Trophoblast cell (in vitro differentiated cells and primary cell): ENCODE results near the gene HDAC9.

Experiments used
- DNase-seq, 2 donors: peaks; one replicate each; pipeline ENCODE4 v3.0.0-alpha.2; 2016
- H2AFZ ChIP-seq: 2 replicates; pipeline ENCODE4 v1.6.1; 2013; ENCODE audit warnings: low read length, moderate library complexity, mild to moderate bottlenecking; ENCODE audit not compliant: insufficient read depth, poor library complexity
- H2AK5ac ChIP-seq: 2 replicates; pipeline ENCODE4 v1.6.1; 2013; ENCODE audit warnings: mild to moderate bottlenecking, low read length
- H2BK120ac ChIP-seq: 2 replicates; pipeline ENCODE4 v1.6.1; 2013; ENCODE audit warnings: low read length, mild to moderate bottlenecking, moderate library complexity; ENCODE audit not compliant: insufficient read depth, poor library complexity
- H2BK12ac ChIP-seq: 2 replicates; pipeline ENCODE4 v1.6.1; 2013; ENCODE audit warnings: mild to moderate bottlenecking, low read length, moderate library complexity
- H2BK5ac ChIP-seq: 2 replicates; pipeline ENCODE4 v1.6.1; 2013; ENCODE audit warnings: low read length, low read depth, moderate library complexity, mild to moderate bottlenecking; ENCODE audit not compliant: poor library complexity
- H3K14ac ChIP-seq: 2 replicates; pipeline ENCODE4 v1.6.1; 2013; ENCODE audit warnings: mild to moderate bottlenecking, low read length
- H3K18ac ChIP-seq: 2 replicates; pipeline ENCODE4 v1.6.1; 2013; ENCODE audit warnings: mild to moderate bottlenecking, low read length
- H3K23ac ChIP-seq: 2 replicates; pipeline ENCODE4 v1.6.1; 2013; ENCODE audit warnings: low read length
- H3K27ac ChIP-seq: 2 replicates; pipeline ENCODE4 v1.5.1; 2013; ENCODE audit warnings: low read depth, mild to moderate bottlenecking, inconsistent platforms, low read length, moderate library complexity
- H3K27me3 ChIP-seq: 2 replicates; pipeline ENCODE4 v1.6.1; 2013; ENCODE audit warnings: inconsistent platforms, mild to moderate bottlenecking, low read length, moderate library complexity; ENCODE audit not compliant: insufficient read depth
- H3K36me3 ChIP-seq, 2 experiments: 1 replicate in 1 of 2; 2 replicates in 1 of 2; pipeline ENCODE4 v1.6.1; 2013; ENCODE audit warnings: low read length in 2 of 2, mild to moderate bottlenecking in 2 of 2, moderate library complexity in 1 of 2; ENCODE audit not compliant: insufficient read depth in 2 of 2, control insufficient read depth in 1 of 2
- H3K4ac ChIP-seq: 2 replicates; pipeline ENCODE4 v1.6.1; 2013; ENCODE audit warnings: low read depth, mild to moderate bottlenecking, low read length, moderate library complexity
- H3K4me1 ChIP-seq, 2 experiments: 1 replicate in 1 of 2; 2 replicates in 1 of 2; pipeline ENCODE4 v1.6.1; 2013; ENCODE audit warnings: low read length in 2 of 2, mild to moderate bottlenecking in 2 of 2, moderate library complexity in 1 of 2; ENCODE audit not compliant: insufficient read depth in 2 of 2, control insufficient read depth in 1 of 2
- H3K4me2 ChIP-seq: 2 replicates; pipeline ENCODE4 v1.6.1; 2013; ENCODE audit warnings: inconsistent platforms, mild to moderate bottlenecking, low read length, moderate library complexity
- H3K4me3 ChIP-seq: 2 replicates; pipeline ENCODE4 v1.5.1; 2013; ENCODE audit warnings: mild to moderate bottlenecking, low read depth, low read length, inconsistent platforms
- H3K79me1 ChIP-seq: one replicate; pipeline ENCODE4 v1.6.1; 2013; ENCODE audit warnings: low read length
- H3K79me2 ChIP-seq: 2 replicates; pipeline ENCODE4 v1.6.1; 2013; ENCODE audit warnings: low read length, mild to moderate bottlenecking; ENCODE audit not compliant: control insufficient read depth, insufficient read depth, poor library complexity
- H3K9ac ChIP-seq: 2 replicates; pipeline ENCODE4 v1.6.1; 2013; ENCODE audit warnings: mild to moderate bottlenecking, low read length
- H3K9me3 ChIP-seq: 2 replicates; pipeline ENCODE4 v1.6.1; 2013; ENCODE audit warnings: low read depth, mild to moderate bottlenecking, control low read depth, inconsistent platforms, low read length; ENCODE audit not compliant: insufficient read depth
- H4K12ac ChIP-seq: 2 replicates; pipeline ENCODE4 v1.6.1; 2013; ENCODE audit warnings: low read depth, mild to moderate bottlenecking, low read length, moderate library complexity
- H4K8ac ChIP-seq: 2 replicates; pipeline ENCODE4 v1.6.1; 2013; ENCODE audit warnings: low read depth, mild to moderate bottlenecking, low read length, moderate library complexity
- H4K91ac ChIP-seq: one replicate; pipeline ENCODE4 v1.6.1; 2013; ENCODE audit warnings: low read depth, mild to moderate bottlenecking, low read length, moderate library complexity
- WGBS: extraction: QIAGEN DNeasy Blood & Tissue Kit; methylation state at CpG from one replicate; pipeline ENCODE4 v1.1.7; 2013; ENCODE audit warnings: missing lambda C conversion rate; ENCODE audit not compliant: insufficient read length, insufficient coverage; ENCODE audit errors: extremely low coverage; 5-methylcytosine and 5-hydroxymethylcytosine counted together

Gene HDAC9

DNA sequence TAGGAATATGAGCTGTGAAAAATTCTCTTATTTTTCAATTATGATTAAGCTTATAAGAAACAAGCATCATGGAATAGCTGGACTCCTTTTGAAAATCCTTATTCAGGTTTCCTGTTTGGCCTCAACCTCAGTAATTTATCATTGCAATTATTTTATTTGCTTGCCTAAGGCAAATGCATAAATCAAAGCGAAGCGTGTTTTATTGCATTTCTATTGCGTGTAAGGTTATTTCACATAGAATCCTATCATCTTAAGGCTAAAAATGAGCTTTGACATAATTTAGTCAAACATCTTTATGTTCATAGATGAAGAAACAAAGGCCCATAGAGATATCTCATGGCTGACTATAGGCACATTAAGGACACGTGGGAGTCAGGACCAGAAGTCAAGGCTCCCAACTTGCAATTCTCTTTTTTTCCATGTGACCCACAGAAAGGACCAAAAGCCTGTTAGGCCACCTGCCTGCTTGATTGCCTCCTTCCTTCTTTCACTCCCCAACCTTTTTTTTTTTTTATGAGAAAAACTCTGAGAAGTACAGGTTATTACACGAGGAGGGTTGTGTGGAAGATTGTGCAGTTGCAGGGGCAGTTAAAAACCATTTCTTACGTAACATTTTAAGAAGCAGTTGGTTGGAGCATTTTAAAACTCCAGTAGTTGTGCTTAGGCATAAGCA lies 261.0 kb downstream of the HDAC9 start:
- no peaks in the 10 kb centered on the region for H3K27me3 ChIP-seq
- WGBS, result no CpG with 5 or more reads among the region's 6 CpGs
- H3K36me3 ChIP-seq, result no peaks in the 10 kb centered on the region
- no peak overlapping the region for H3K23ac ChIP-seq
- no peak overlapping the region for H4K12ac ChIP-seq
- H3K79me1 ChIP-seq, result no peaks in the 10 kb centered on the region
- H3K4ac ChIP-seq, result no peak overlapping the region
- no peak overlapping the region for H3K4me2 ChIP-seq
- H4K8ac ChIP-seq, result no peak overlapping the region
- H2BK120ac ChIP-seq, result no peak overlapping the region
- H3K4me1 ChIP-seq, result no peaks in the 10 kb centered on the region
- H2BK12ac ChIP-seq, result no peak overlapping the region
- H3K79me2 ChIP-seq, result no peaks in the 10 kb centered on the region
- H4K91ac ChIP-seq, result no peak overlapping the region
- DNase-seq, result no peak
- no peak overlapping the region for H2AK5ac ChIP-seq
- no peak overlapping the region for H3K18ac ChIP-seq
- no peak overlapping the region for H3K14ac ChIP-seq
- H2BK5ac ChIP-seq, result no peak overlapping the region
- H3K27ac ChIP-seq, result no peak overlapping the region
- H2AFZ ChIP-seq, result no peak overlapping the region
- H3K4me3 ChIP-seq, result no peak overlapping the region
- no peaks in the 10 kb centered on the region for H3K9me3 ChIP-seq
- no peak overlapping the region for H3K9ac ChIP-seq

- no CpG with 5 or more reads among the region's 5 CpGs for WGBS
- no peaks in the 10 kb centered on the region for H3K79me2 ChIP-seq
- no peak overlapping the region for H3K18ac ChIP-seq
- H2BK120ac ChIP-seq, result no peak overlapping the region
- H2AK5ac ChIP-seq, result no peak overlapping the region
- H3K4me2 ChIP-seq, result no peak overlapping the region
- H2BK5ac ChIP-seq, result no peak overlapping the region
- H3K9me3 ChIP-seq, result peaks cover 1% of the 10 kb centered on the region
- H3K4ac ChIP-seq, result no peak overlapping the region
- H3K9ac ChIP-seq, result no peak overlapping the region
- no peak for DNase-seq
- H4K12ac ChIP-seq, result no peak overlapping the region
- no peak overlapping the region for H4K91ac ChIP-seq
- no peak overlapping the region for H3K23ac ChIP-seq
- H3K27ac ChIP-seq, result no peak overlapping the region
- H4K8ac ChIP-seq, result no peak overlapping the region
- H3K4me1 ChIP-seq, result no peaks in the 10 kb centered on the region
- H3K79me1 ChIP-seq, result no peaks in the 10 kb centered on the region
- no peak overlapping the region for H2AFZ ChIP-seq
- H3K36me3 ChIP-seq, result no peaks in the 10 kb centered on the region
- no peak overlapping the region for H3K14ac ChIP-seq
- no peak overlapping the region for H3K4me3 ChIP-seq
- H3K27me3 ChIP-seq, result no peaks in the 10 kb centered on the region
- no peak overlapping the region for H2BK12ac ChIP-seq
Measured at GRCh38 chr7:18760046-18760445, 264.5 kb downstream of the HDAC9 start.

GRCh38 chr7:18760631-18761445 lies 265.3 kb downstream of the HDAC9 start:
- Histone ChIP-seq H2BK5ac (no peak overlapping the region), H2AFZ (no peak overlapping the region), H3K23ac (no peak overlapping the region), H3K36me3 (no peaks in the 10 kb centered on the region), H2BK120ac (no peak overlapping the region), H2BK12ac (no peak overlapping the region), H3K27ac (no peak overlapping the region), H3K79me2 (no peaks in the 10 kb centered on the region), H4K8ac (no peak overlapping the region), H3K4me3 (no peak overlapping the region), H4K12ac (no peak overlapping the region), H4K91ac (no peak overlapping the region), H2AK5ac (no peak overlapping the region), H3K79me1 (no peaks in the 10 kb centered on the region), H3K27me3 (no peaks in the 10 kb centered on the region), H3K4me2 (no peak overlapping the region), H3K9ac (no peak overlapping the region), H3K14ac (no peak overlapping the region), H3K4me1 (no peaks in the 10 kb centered on the region), H3K18ac (no peak overlapping the region), H3K9me3 (peaks cover 1% of the 10 kb centered on the region), H3K4ac (no peak overlapping the region)
- no peak for DNase-seq
- no CpG with 5 or more reads among the region's 7 CpGs for WGBS

- Histone ChIP-seq H4K12ac (no peak overlapping the region), H3K36me3 (no peaks in the 10 kb centered on the region), H2BK120ac (no peak overlapping the region), H3K9me3 (peaks cover 1% of the 10 kb centered on the region), H3K14ac (no peak overlapping the region), H2AK5ac (no peak overlapping the region), H2AFZ (no peak overlapping the region), H2BK12ac (no peak overlapping the region), H3K18ac (no peak overlapping the region), H3K4me1 (no peaks in the 10 kb centered on the region), H3K27ac (no peak overlapping the region), H3K4ac (no peak overlapping the region), H3K23ac (no peak overlapping the region), H4K8ac (no peak overlapping the region), H3K27me3 (no peaks in the 10 kb centered on the region), H2BK5ac (no peak overlapping the region), H3K9ac (peak overlapping the region; percentile 38), H3K4me2 (no peak overlapping the region), H3K79me2 (no peaks in the 10 kb centered on the region), H4K91ac (no peak overlapping the region), H3K79me1 (no peaks in the 10 kb centered on the region), H3K4me3 (no peak overlapping the region)
- DNase-seq, result no peak
- no CpG with 5 or more reads among the region's 3 CpGs for WGBS
Measured at GRCh38 chr7:18762189-18762588, 266.6 kb downstream of the HDAC9 start.
